Measurements from ENCODE around the gene EGFL7. TPM values are rescaled to one million over a fixed set of nuclear protein-coding genes. Genes with fewer than 3 reads are reported as not detected.

Gene EGFL7
- total RNA-seq, 1 donor from 2014 or later, result 16.5 TPM

DNA sequence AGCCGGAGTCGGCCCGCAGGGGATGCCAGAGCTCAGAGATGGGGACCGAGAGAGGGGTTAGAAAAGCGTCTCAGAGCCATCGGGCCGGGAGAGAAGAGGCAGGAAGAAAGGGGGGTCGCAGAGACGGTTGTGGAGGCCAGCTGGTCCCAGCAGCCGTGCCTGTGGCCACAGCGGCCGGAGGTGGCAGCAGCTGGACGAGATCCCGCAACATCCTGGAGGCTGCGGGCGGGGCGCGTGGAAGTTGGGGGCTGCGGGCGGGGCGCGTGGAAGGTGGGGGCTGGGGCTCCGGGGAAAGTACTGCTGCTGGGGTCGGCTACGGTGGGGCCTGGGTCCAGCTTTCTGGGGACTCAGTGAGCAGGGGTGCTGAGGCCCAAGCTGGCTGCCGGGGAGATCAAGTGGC, 34.4 kb upstream of the EGFL7 start:
- no peak overlapping the region for H3K4me3 ChIP-seq
- no peaks in the 10 kb centered on the region for H3K36me3 ChIP-seq
- H3F3A ChIP-seq (ENCODE audit: low read depth), result peaks cover 19% of the 10 kb centered on the region
- TF ChIP-seq, protein P1, sequence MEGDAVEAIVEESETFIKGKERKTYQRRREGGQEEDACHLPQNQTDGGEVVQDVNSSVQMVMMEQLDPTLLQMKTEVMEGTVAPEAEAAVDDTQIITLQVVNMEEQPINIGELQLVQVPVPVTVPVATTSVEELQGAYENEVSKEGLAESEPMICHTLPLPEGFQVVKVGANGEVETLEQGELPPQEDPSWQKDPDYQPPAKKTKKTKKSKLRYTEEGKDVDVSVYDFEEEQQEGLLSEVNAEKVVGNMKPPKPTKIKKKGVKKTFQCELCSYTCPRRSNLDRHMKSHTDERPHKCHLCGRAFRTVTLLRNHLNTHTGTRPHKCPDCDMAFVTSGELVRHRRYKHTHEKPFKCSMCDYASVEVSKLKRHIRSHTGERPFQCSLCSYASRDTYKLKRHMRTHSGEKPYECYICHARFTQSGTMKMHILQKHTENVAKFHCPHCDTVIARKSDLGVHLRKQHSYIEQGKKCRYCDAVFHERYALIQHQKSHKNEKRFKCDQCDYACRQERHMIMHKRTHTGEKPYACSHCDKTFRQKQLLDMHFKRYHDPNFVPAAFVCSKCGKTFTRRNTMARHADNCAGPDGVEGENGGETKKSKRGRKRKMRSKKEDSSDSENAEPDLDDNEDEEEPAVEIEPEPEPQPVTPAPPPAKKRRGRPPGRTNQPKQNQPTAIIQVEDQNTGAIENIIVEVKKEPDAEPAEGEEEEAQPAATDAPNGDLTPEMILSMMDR (IDR thresholded peaks at IDR 0.05), result no peak
- TF ChIP-seq EZH2phosphoT487 (IDR thresholded peaks at IDR 0.05) (no peak), EZH2 (IDR thresholded peaks at IDR 0.05) (no peak)
- H2AFZ ChIP-seq (replicated peaks), result no peak overlapping the region
- DNase-seq (ENCODE audit: low spot score), result no peak
- no peaks in the 10 kb centered on the region for H3K79me2 ChIP-seq (ENCODE audit: low read depth)
- H3K4me1 Mint-ChIP-seq, result peaks cover 18% of the 10 kb centered on the region
- peaks cover 7% of the 10 kb centered on the region for H3K27me3 Mint-ChIP-seq (ENCODE audit: insufficient read depth, low read depth)
- H3K4me1 ChIP-seq, result peaks cover 15% of the 10 kb centered on the region
- H3K9ac ChIP-seq, result no peak overlapping the region
- H3K36me3 Mint-ChIP-seq, result no peaks in the 10 kb centered on the region
- no peak overlapping the region for H3K27ac Mint-ChIP-seq
- no peaks in the 10 kb centered on the region for H4K20me1 ChIP-seq (ENCODE audit: low read depth)
- H3K4me2 ChIP-seq, result no peak overlapping the region
- no peaks in the 10 kb centered on the region for H3K9me3 Mint-ChIP-seq
- peaks cover 6% of the 10 kb centered on the region for H3K27me3 ChIP-seq
- H3K9me3 ChIP-seq (ENCODE audit: low read depth), result no peaks in the 10 kb centered on the region
- no peak overlapping the region for H3K4me3 Mint-ChIP-seq
- no peak overlapping the region for H3K27ac ChIP-seq

DNA sequence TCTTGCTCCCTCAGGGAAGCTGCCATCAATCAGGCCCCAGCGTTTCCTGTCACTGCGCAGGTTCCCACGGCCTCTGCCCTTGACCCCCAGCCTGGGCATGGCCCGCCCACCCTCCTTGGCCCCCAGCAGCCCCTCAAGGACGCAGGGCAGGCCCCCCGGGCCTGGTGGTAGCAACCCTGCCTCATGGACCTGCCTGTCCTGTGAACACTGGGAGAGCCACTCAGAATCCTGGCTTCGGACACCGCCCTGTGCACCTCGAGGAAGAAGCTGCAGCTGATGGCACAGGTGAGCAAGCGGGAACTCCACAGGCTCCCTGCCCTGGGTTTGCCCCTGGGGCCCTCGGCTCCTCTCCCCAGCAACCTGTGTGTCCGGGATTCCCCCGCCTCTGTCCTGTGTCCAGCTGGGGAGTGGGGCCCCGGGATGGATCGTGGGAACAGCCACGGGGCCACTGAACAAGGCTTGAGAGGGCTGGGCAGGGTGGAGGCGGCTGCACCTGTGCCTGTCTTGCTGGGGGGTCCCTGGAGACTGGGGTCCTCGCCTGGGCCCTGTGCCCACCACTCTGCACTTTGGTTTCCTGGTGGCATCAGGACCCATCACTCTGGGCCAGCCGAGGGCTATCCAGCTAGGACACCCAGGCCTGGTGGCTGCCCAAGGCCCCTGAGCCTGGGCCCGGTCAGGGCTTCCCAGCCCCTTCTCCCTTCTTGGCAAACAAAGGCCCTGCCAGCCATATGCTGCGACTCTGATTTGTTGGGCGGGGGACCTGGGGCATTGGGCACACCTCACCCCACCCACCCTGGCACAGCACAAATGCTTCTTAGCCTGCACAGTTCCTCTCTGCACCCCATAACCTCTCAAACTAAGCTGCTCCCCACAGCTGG, 33.5 kb upstream of the EGFL7 start:
- TF ChIP-seq EZH2 (IDR thresholded peaks at IDR 0.05), result no peak
- no peak for TF ChIP-seq EZH2phosphoT487 (IDR thresholded peaks at IDR 0.05)
- TF ChIP-seq, protein P1 (IDR thresholded peaks at IDR 0.05), result no peak
- Histone ChIP-seq H3K4me3 (no peak overlapping the region), H3K4me2 (no peak overlapping the region), H3K36me3 (no peaks in the 10 kb centered on the region), H4K20me1 (ENCODE audit: low read depth) (no peaks in the 10 kb centered on the region), H3K9ac (no peak overlapping the region), H3K9me3 (ENCODE audit: low read depth) (no peaks in the 10 kb centered on the region), H3K27me3 (peaks cover 9% of the 10 kb centered on the region), H3F3A (ENCODE audit: low read depth) (peaks cover 19% of the 10 kb centered on the region), H3K4me1 (peaks cover 15% of the 10 kb centered on the region), H2AFZ (replicated peaks) (no peak overlapping the region), H3K79me2 (ENCODE audit: low read depth) (no peaks in the 10 kb centered on the region), H3K27ac (no peak overlapping the region)
- no peaks in the 10 kb centered on the region for H3K9me3 Mint-ChIP-seq
- H3K27me3 Mint-ChIP-seq (ENCODE audit: insufficient read depth, low read depth), result peaks cover 7% of the 10 kb centered on the region
- H3K27ac Mint-ChIP-seq, result peak overlapping the region; percentile 25
- H3K36me3 Mint-ChIP-seq, result no peaks in the 10 kb centered on the region
- DNase-seq (ENCODE audit: low spot score), result no peak
- H3K4me1 Mint-ChIP-seq, result peaks cover 18% of the 10 kb centered on the region
- no peak overlapping the region for H3K4me3 Mint-ChIP-seq

DNA sequence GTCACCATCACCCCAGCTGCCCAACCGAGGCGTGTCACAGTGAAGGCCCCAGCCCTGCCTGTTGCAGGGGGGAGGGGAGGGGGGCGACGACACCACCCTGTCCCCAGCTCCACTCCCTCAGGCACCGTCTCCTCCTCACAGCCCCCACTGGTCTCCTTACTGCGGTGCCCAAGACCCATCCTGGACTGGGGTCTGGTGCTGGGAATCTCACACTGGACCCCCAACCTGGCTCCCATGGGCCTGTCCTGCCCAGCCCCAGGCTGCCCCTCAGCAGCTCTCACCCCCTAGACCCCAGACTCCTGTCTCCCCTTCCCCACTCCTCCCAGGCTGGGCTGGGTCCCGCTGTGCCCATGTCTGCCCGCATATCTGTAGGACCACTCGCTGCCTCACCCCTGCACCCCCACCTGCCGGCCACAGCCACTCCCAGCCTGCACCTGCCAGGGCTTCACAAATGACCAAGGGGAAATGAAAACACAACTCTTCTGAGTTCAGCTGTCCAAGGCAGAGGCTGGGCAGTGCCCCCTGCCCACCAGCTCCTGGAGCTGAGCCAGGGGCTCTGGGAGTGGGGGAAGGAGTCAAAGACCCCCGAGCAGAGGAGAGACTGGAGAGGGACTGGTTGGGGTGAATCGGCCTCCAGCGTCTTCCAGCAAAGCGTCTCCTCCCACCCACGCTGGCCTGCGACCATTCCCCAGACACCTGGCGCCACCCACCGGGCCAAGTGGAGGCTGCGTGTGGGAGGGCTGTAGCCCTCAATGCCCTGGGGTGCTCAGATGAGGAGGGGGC, 32.6 kb upstream of the EGFL7 start:
- no peaks in the 10 kb centered on the region for H3K9me3 ChIP-seq (ENCODE audit: low read depth)
- Mint-ChIP-seq H3K9me3 (no peaks in the 10 kb centered on the region), H3K27ac (peak overlapping the region; percentile 76), H3K4me1 (peaks cover 19% of the 10 kb centered on the region), H3K36me3 (no peaks in the 10 kb centered on the region), H3K27me3 (ENCODE audit: insufficient read depth, low read depth) (peaks cover 7% of the 10 kb centered on the region), H3K4me3 (no peak overlapping the region)
- peaks cover 9% of the 10 kb centered on the region for H3K27me3 ChIP-seq
- H2AFZ ChIP-seq (replicated peaks), result peak overlapping the region; percentile 39
- H3F3A ChIP-seq (ENCODE audit: low read depth), result peaks cover 19% of the 10 kb centered on the region
- no peaks in the 10 kb centered on the region for H4K20me1 ChIP-seq (ENCODE audit: low read depth)
- no peak overlapping the region for H3K9ac ChIP-seq
- no peak overlapping the region for H3K4me3 ChIP-seq
- no peak overlapping the region for H3K27ac ChIP-seq
- peaks cover 15% of the 10 kb centered on the region for H3K4me1 ChIP-seq
- peak; percentile 90 for DNase-seq (ENCODE audit: low spot score)
- no peak overlapping the region for H3K4me2 ChIP-seq
- no peaks in the 10 kb centered on the region for H3K79me2 ChIP-seq (ENCODE audit: low read depth)
- TF ChIP-seq EZH2 (IDR thresholded peaks at IDR 0.05), result no peak
- TF ChIP-seq, protein P1 (IDR thresholded peaks at IDR 0.05), result peak; percentile 74
- H3K36me3 ChIP-seq, result no peaks in the 10 kb centered on the region
